Measurements from ENCODE around the gene SDK2.

The SDK2 gene

GRCh38 chr17:73528679-73529078 is 115.6 kb downstream of the SDK2 start:
- no peak for DNase-seq

DNA sequence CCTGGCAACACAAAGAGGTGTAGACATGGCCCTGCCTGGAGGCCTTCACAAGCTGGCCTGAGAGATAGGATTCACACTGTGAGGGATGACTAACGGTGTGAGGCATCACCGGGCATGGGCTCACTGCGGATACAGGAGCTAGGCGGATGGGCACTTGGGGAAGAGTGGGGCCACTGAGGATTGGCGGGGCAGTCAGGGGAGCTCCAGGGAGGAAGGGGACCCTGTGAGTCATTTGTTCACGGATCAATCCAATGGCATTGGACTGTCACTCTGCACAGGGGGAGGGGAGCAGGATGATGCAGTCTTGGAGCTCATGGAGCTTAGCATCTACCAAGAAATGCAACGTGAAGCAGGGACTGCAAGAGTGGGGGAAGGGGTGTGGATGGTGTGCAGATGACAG is 117.3 kb downstream of the SDK2 start:
- DNase-seq, result no peak

GRCh38 chr17:73524941-73525679 is 119.1 kb downstream of the SDK2 start:
- no peak for DNase-seq

GRCh38 chr17:73522696-73523095 is 121.5 kb downstream of the SDK2 start:
- DNase-seq, result no peak

DNA sequence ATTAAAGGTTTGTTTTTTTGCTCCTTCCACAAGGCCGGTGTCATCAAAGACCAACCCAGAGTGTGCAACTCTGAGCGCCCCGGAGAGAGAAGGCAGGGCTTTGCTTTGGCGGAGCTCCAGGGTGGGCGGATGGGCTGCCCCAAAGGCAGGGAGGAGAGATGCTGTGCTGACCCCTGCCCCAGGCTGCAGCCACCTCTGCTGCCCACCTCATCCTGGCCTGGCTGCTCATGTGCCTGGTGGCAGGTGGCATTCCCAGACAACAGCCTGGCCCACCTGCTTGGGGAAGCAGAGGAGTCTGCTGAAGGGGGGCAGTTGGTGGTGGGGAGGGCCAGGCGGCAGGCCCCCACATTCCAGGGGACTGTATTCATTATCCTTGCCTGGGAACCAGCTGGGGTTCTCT is 122.1 kb downstream of the SDK2 start:
- no peak for DNase-seq

GRCh38 chr17:73521376-73521775 is 122.9 kb downstream of the SDK2 start:
- no peak for DNase-seq

- no peak for DNase-seq
These were observed 123.9 kb downstream of the SDK2 start for GRCh38 chr17:73520369-73520761.

DNA sequence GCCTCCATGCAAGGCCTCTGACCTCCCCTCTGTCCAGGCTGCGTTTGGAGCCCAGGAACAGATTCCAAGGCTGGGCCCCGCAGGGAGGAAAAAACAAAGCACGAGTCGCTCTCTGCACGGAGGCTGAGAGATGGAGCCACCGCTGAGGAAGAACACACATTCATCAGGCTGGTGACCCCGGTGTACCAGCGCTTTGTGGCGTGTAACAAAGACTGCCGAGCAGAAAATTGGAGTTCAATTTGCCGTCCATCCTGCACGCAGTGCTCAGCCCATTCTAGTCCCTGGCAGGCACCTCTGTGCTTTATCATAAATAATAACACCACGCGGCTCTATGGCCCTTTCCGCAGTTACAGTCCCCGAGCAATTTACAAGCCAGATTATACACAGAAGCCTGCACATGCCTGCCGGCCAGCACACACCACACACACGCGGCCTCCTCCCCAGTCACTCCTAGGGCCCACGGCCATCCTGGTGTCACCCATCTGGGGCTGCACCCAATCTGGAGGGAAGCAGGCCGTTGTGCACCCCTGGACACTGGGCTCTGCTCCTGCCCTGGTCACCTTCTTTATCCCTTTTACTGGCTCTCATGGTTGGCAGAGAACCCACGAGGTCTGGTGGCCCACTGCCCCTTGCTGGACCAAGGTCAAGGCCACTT is 124.4 kb downstream of the SDK2 start:
- DNase-seq, result no peak

DNA sequence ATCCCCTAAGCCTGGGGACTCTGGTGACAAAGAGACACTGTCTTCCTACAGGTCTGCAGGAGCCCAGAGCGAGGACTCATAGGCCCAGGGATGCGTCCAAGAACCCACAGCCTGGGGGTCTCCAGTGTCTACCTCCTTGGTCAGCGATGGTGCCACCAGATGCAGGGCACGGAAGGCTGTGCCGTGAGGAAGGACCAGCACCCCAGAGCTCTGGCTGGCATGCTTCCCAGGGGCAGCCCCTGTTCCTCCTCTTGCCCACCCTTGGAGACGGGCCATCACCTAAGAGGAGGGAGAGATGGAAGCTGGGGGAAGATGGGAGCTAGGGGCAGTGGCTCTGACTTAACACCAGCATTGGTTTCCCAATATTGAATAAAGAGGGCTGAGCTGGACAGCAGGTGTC is 125.2 kb downstream of the SDK2 start:
- no peak for DNase-seq

DNA sequence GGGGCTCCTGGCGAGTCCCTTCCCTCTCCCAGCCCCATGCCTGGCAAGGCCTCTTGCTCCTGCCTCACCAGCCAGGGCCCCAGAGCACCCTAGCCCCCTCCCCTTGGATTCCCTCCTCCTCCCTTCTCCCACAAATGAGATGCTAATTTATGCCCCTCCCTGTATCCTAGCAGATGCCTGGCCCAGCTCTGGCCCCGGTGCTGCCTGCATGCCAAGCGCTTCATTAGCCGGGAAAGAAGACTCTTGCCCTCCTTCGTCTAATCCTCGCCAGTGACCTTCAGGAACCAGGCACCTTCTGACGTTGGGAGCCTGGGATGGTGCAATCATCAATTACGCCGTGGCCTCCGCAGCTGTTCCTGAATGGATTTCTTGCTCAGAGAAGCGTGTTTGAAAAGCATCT is 127.8 kb downstream of the SDK2 start:
- no peak for DNase-seq

- DNase-seq, result no peak
These were observed 129.9 kb downstream of the SDK2 start for GRCh38 chr17:73514146-73514863.

DNA sequence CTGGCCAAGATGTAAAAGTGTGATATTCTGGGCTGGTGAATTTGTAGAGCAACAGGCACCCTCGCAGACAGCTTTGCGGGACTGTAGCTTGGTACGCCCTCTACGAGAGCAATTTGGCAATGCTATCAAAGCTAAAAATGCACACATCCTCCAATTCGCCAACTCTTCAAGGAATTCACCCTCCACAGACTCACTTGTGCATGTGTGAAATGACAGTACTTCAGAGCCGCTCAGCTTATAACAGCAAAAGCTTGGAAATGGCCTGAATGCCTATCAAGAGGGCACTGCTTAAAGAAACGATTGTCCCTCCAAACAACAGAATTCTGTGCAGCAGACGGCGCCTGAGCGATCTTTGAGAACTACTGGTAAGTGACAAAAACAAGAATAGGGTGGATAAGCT is 130.8 kb downstream of the SDK2 start:
- DNase-seq, result no peak

DNA sequence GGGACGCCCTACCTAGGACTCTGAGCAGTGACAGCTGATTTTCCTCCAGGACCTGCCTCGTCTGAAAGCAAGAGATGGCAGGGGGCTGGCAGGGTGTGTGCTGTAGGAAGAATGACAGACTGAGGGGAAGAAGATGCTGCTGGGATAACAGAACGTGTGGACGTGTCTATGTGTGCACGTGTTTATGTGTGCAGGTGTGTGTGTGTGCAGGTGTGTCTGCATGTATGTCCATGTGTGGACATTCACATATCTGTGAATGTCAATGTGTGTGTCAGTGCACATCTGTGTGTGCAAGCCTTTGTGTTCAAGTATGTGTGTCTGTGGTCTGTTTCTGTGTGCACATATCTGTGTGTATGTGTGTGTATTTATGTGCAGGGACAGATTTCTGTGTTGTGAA is 132.5 kb downstream of the SDK2 start:
- DNase-seq, result no peak

DNA sequence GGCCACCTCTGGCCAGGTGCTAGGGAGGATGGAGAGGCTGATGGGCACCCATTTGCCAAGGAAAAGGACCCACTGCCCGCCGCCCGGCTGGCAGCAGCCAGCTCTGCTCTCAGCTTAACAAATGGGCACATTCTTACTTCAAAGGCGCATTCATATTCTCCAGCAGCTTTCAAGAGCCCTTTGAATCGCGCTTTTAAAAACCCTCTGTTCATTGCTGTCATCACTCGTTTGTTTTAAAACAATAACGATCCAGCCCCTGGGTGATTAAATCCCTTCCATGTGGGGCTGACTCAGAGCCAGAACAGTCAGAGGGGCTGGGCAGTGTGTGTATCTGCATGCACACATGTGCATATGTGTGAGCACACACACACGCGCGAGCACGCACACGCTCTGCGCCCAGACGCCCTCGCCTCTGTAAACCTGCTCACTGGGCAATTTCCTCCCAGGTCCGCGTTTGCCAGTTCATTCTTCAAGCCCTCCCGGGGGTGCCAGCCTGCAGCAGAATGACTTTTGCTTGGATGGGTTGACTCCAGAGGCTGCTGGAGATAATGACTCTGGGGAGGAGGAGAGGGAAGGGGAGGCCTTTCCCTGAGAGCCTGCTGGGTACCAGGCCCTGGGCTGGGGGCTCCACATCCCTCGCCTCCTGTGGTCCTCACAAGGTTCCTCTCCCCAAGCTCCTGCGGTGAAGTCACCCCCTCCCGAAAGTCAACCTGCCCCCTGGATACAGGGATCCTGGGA is 133.1 kb downstream of the SDK2 start:
- no peak for DNase-seq

GRCh38 chr17:73508931-73509605 is 135.2 kb downstream of the SDK2 start:
- DNase-seq, result no peak

DNA sequence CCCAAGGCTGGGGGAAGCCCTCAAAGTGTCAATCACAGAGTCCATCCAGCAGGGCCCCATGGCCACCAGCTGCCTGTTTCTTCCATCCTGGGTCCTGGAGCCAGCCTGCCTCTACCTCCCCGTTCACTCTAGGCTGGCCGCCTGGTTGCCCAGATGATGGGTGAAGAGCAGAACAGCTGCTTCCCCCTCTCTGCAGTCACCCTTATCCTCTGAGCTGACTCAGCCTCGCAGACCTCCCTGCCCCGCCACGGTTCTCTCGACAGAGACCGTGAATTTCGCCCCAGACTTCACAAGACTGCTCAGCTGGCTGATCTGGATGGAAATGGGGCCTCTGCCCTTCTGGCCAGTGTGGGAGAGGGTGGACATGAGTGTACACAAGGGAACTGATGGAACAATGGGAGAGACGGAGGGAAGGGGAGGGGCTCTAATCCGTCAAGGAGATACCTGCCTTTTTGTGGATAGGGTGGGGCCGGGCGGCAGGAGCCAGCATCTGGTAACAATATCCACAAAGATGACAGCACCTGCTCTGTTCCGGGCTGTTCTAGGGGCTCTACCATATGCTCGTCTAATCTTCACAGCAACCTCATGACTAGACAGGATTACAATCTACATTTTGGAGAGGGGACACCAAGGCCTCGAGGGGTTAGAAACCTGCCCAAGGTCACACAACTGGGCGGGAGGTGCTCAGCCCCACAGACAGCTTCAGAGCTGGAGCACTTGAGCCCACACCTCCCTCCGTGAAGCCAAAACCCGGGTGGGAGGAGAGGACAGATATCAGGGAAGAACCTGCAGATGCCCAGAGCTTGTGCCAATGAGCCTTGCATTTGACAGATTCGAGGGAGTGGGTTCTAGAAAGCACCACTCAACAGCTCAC is 136.0 kb downstream of the SDK2 start:
- no peak for DNase-seq

DNA sequence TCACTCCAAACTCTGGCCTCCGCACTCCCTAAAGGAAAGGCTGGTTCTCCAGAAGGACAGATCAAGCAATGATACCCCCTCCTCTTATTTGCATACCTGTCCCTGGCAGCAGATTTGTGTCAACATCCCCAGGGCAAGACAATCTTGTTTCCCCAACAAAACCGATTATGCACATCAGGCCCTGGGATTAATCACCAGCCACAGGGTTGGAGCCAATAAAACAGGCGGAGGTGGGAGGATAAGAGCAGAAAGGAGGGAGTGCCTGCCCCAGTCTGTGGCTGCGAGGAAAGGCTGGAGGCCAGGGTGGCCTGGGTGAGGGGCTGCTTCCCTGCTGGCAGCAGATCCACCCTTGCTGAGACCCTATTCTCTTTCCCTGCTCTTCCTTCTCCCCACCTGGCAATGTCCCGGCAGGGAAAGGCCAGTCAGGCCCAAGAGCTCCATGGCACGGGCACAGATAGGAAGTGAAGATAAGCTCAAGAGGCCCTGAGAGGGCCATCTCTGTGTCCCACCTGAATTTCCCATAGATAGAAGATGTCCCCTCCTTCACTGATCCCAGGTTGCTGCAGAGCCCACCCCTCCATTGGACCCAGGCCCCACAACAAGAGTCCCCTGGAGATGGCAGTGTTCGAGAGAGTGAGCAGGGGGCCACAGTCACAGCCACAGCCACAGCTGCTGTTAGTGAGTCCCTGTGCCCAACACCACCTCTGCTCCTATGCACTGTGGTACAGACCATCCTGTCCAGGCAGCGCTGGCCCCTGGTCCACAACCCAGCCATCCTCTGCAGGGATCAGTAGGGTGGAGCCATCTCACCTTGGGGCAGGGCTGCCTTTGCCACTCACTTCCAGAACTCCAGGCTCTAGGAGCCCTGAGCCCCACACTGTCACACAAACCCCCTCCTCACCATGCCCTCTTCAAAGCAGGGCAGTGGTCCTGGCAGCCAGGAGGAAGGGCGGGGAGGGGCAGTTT is 137.5 kb downstream of the SDK2 start:
- no peak for DNase-seq

DNA sequence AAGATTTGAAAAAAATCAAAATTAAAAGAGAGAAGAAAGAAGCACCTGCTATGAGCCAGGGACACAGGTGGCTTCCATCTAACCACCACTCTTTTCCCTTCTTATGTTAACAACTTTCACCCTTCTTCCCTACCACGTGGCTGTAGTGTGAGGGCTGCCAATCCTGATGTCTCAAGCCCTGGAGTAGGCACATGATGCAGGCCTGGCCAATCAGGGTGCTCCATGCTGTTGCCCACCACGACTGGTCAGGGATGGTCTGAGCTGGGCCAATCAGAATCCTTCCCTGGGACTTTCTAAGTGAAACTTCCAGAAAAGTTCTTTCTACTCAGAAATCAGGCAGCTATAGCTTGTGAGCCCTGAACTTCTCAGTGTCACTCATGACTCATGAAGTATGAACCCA is 140.7 kb downstream of the SDK2 start:
- no peak for DNase-seq

- DNase-seq, result no peak
These were observed 143.7 kb downstream of the SDK2 start for GRCh38 chr17:73500414-73500999.

- DNase-seq, result no peak
These were observed 145.2 kb downstream of the SDK2 start for GRCh38 chr17:73498886-73499554.
